ENCODE data around the gene IGHMBP2.
A peak's percentile ranks its signal among the peaks of the same experiment; 100 is the strongest.

The IGHMBP2 gene

GRCh38 chr11:68854273-68854958 lies 49.3 kb upstream of the IGHMBP2 start:
- ChIA-PET POLR2A (interaction anchor here (0.6 kb wide), 1 partner anchor 9 kb away, joined by 3 read pairs; no protein-coding TSS in a partner anchor), CTCF (interaction anchor here (0.6 to 1.0 kb wide), 2 partner anchors 51 to 57 kb away, joined by 3 read pairs; no protein-coding TSS in a partner anchor)
- Histone ChIP-seq H3K9me3 (ENCODE audit: control insufficient read depth, insufficient read depth, low read depth, low read length) (no peaks in the 10 kb centered on the region), H3K4me3 (ENCODE audit: low read depth, low read length) (no peak overlapping the region), H3K4me1 (ENCODE audit: control insufficient read depth, insufficient read depth, low read length) (no peaks in the 10 kb centered on the region), H3K36me3 (ENCODE audit: control insufficient read depth in 2 of 2, insufficient read depth in 1 of 2, low read length in 2 of 2) (no peaks in the 10 kb centered on the region), H3K27ac (ENCODE audit: extremely low read depth, low read depth, low read length) (no peak overlapping the region)
- TF ChIP-seq ZNF585B (tag by site-specific recombination; IDR thresholded peaks at IDR 0.05), result no peak
- TF ChIP-seq GLI2 (tag by site-specific recombination; IDR thresholded peaks at IDR 0.05; ENCODE audit: borderline replicate concordance, low read depth), result no peak
- TF ChIP-seq ZNF223 (tag by site-specific recombination; IDR thresholded peaks at IDR 0.05), result no peak
- no peak for TF ChIP-seq ZNF560 (tag by site-specific recombination; IDR thresholded peaks at IDR 0.05; ENCODE audit: borderline replicate concordance)
- no peak for TF ChIP-seq ZNF239 (tag by site-specific recombination; IDR thresholded peaks at IDR 0.05)
- TF ChIP-seq OSR2 (tag by site-specific recombination; IDR thresholded peaks at IDR 0.05), result no peak
- no peak for TF ChIP-seq EGR2 (tag by site-specific recombination; IDR thresholded peaks at IDR 0.05; ENCODE audit: low read depth)
- no peak for TF ChIP-seq ZNF561 (tag by site-specific recombination; IDR thresholded peaks at IDR 0.05; ENCODE audit: borderline replicate concordance)
- no peak for TF ChIP-seq ZNF600 (tag by site-specific recombination; IDR thresholded peaks at IDR 0.05)

DNA sequence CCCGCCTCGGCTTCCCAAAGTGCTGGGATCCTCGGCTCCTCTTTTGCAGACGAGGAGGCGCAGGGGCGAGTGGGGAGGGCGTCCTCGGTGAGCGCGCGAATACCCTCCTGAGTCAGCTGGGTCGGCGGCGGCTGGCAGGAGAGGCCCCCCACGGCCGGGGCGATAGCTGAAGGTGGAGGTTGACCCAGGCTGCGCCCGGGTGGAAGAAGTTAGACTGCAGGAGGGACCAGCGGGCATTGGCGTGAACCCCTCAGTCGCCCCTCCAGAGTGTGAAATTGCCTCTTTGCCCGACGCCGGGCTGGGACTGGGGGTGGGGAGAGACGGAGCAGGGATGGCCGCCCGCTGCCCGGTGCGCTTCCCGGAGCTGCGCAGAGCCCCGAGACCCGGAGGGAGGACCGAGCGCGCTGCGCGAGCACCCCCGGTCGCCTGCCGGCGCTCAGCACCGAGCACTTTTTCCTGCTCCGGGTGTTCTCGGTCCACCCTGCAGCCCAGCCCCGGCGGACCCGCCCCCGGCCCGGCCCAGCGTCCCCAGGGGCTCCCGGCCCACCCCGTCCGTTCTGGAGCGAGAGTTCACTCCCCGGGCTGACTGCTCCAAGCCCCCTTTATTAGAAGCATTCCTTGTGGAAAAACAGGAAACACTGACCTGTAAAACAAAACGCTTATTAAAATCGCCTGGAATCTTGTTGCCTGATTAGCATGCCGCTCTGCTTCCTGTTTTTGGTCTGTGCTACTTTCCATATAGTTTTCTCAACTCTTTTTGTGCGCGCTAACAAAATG lies 48.3 kb upstream of the IGHMBP2 start:
- ChIA-PET CTCF (interaction anchor here (0.7 kb wide), 1 partner anchor 238 kb away, joined by 3 read pairs; no protein-coding TSS in a partner anchor), POLR2A (interaction anchor here (0.6 kb wide), 1 partner anchor 9 kb away, joined by 3 read pairs; no protein-coding TSS in a partner anchor)
- TF ChIP-seq ZNF37A (tag by site-specific recombination; IDR thresholded peaks at IDR 0.05) (no peak), ZEB2 (tag by site-specific recombination; IDR thresholded peaks at IDR 0.05) (no peak), ZBTB26 (tag by site-specific recombination; optimal IDR thresholded peaks at IDR 0.05) (peak; percentile 68), ZNF335 (tag by site-specific recombination; conservative IDR thresholded peaks at IDR 0.05) (peak; percentile 89), GLIS1 (tag by site-specific recombination; IDR thresholded peaks at IDR 0.05) (peak; percentile 57; the same call in 1 of the 2 replicates), SP3 (tag by site-specific recombination; IDR thresholded peaks at IDR 0.05) (peak; percentile 10; the same call in 1 of the 2 replicates), ZNF121 (tag by site-specific recombination; IDR thresholded peaks at IDR 0.05) (no peak), GLIS2 (tag by site-specific recombination; IDR thresholded peaks at IDR 0.05) (peak; percentile 67), ZNF302 (tag by site-specific recombination; IDR thresholded peaks at IDR 0.05; ENCODE audit: low read depth) (no peak), ZNF423 (tag by site-specific recombination; IDR thresholded peaks at IDR 0.05) (0 out of 2 replicates have a peak, but pooled peaks have one; percentile 35), ZXDB (tag by site-specific recombination; IDR thresholded peaks at IDR 0.05) (peak; percentile 14; the same call in 1 of the 2 replicates), HIC1 (tag by site-specific recombination; IDR thresholded peaks at IDR 0.05) (0 out of 2 replicates have a peak, but pooled peaks have one; percentile 31), ZNF214 (tag by site-specific recombination; IDR thresholded peaks at IDR 0.05; ENCODE audit: borderline replicate concordance) (no peak)
- TF ChIP-seq, protein P1, sequence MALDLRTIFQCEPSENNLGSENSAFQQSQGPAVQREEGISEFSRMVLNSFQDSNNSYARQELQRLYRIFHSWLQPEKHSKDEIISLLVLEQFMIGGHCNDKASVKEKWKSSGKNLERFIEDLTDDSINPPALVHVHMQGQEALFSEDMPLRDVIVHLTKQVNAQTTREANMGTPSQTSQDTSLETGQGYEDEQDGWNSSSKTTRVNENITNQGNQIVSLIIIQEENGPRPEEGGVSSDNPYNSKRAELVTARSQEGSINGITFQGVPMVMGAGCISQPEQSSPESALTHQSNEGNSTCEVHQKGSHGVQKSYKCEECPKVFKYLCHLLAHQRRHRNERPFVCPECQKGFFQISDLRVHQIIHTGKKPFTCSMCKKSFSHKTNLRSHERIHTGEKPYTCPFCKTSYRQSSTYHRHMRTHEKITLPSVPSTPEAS (tag by site-specific recombination; IDR thresholded peaks at IDR 0.05), result no peak
- TF ChIP-seq, protein P2, sequence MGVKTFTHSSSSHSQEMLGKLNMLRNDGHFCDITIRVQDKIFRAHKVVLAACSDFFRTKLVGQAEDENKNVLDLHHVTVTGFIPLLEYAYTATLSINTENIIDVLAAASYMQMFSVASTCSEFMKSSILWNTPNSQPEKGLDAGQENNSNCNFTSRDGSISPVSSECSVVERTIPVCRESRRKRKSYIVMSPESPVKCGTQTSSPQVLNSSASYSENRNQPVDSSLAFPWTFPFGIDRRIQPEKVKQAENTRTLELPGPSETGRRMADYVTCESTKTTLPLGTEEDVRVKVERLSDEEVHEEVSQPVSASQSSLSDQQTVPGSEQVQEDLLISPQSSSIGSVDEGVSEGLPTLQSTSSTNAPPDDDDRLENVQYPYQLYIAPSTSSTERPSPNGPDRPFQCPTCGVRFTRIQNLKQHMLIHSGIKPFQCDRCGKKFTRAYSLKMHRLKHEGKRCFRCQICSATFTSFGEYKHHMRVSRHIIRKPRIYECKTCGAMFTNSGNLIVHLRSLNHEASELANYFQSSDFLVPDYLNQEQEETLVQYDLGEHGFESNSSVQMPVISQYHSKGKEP (tag by site-specific recombination; IDR thresholded peaks at IDR 0.05), result no peak
- TF ChIP-seq, protein P3, sequence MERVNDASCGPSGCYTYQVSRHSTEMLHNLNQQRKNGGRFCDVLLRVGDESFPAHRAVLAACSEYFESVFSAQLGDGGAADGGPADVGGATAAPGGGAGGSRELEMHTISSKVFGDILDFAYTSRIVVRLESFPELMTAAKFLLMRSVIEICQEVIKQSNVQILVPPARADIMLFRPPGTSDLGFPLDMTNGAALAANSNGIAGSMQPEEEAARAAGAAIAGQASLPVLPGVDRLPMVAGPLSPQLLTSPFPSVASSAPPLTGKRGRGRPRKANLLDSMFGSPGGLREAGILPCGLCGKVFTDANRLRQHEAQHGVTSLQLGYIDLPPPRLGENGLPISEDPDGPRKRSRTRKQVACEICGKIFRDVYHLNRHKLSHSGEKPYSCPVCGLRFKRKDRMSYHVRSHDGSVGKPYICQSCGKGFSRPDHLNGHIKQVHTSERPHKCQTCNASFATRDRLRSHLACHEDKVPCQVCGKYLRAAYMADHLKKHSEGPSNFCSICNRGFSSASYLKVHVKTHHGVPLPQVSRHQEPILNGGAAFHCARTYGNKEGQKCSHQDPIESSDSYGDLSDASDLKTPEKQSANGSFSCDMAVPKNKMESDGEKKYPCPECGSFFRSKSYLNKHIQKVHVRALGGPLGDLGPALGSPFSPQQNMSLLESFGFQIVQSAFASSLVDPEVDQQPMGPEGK (tag by site-specific recombination; IDR thresholded peaks at IDR 0.05), result peak; percentile 33; the same call in 1 of the 2 replicates

More for the DNA sequence above, 48.3 kb upstream of the IGHMBP2 start:
- H3K4me1 ChIP-seq (ENCODE audit: control insufficient read depth, insufficient read depth, low read length), result no peaks in the 10 kb centered on the region
- no peaks in the 10 kb centered on the region for H3K36me3 ChIP-seq (ENCODE audit: control insufficient read depth in 2 of 2, insufficient read depth in 1 of 2, low read length in 2 of 2)
- H3K4me3 ChIP-seq (ENCODE audit: low read depth, low read length), result no peak overlapping the region; the same call in 1 of the 2 replicates
- H3K27ac ChIP-seq (ENCODE audit: extremely low read depth, low read depth, low read length), result no peak overlapping the region
- H3K9me3 ChIP-seq (ENCODE audit: control insufficient read depth, insufficient read depth, low read depth, low read length), result no peaks in the 10 kb centered on the region
